MM.1S (cell line): ENCODE measurements around the gene UGT8.

ENCODE experiments used
- EZH2 ChIP-seq: fragments of 300-600 bp; sonication (generic); optimal IDR thresholded peaks from 2 replicates; pipeline ENCODE3; 2017; ENCODE audit warnings: low read depth, mild to moderate bottlenecking, antibody characterized with exemption, low read length, mixed read lengths
- TF ChIP-seq, protein P1 (sequence below): fragments of 300-600 bp; sonication (generic); IDR thresholded peaks from 2 replicates; pipeline ENCODE4 v1.5.1; 2016; ENCODE audit warnings: antibody characterized with exemption, low read length, mixed read lengths

DNA sequence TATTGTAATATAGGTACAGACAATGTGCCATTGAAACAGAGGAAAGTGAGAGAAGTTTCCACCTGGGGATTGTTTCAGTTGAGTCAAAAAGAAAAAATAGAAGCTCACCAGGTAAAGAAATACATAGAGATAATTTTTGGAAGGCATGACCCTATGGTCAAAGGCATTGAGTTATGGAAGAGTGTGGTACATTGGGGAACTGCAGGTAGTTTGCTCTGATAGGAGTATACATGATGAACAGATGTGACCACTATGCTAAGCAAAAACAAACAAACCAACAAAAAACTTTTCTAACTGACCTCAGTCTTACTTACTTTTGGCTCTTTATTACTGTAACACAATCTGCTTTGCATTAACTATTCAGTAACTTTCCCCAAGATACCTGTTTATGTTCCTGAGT, 85.9 kb downstream of the UGT8 start:
- TF ChIP-seq, protein P1, sequence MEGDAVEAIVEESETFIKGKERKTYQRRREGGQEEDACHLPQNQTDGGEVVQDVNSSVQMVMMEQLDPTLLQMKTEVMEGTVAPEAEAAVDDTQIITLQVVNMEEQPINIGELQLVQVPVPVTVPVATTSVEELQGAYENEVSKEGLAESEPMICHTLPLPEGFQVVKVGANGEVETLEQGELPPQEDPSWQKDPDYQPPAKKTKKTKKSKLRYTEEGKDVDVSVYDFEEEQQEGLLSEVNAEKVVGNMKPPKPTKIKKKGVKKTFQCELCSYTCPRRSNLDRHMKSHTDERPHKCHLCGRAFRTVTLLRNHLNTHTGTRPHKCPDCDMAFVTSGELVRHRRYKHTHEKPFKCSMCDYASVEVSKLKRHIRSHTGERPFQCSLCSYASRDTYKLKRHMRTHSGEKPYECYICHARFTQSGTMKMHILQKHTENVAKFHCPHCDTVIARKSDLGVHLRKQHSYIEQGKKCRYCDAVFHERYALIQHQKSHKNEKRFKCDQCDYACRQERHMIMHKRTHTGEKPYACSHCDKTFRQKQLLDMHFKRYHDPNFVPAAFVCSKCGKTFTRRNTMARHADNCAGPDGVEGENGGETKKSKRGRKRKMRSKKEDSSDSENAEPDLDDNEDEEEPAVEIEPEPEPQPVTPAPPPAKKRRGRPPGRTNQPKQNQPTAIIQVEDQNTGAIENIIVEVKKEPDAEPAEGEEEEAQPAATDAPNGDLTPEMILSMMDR, result no peak
- no peak for TF ChIP-seq EZH2
